GM19395 (cell line): ENCODE results near the gene ABCC12.
"Not testable (repeated sequence)": the region's sequence is repeated elsewhere in the genome, so short reads cannot be mapped to it uniquely, and the experiment has no call there.

Experiments used
- ATAC-seq: cut with Tn5 transposase; IDR thresholded peaks from one replicate; pipeline ENCODE4 v1.9.1; 2021; ENCODE audit warnings: mild to moderate bottlenecking, moderate library complexity; ENCODE audit not compliant: unreplicated experiment

Gene ABCC12

DNA sequence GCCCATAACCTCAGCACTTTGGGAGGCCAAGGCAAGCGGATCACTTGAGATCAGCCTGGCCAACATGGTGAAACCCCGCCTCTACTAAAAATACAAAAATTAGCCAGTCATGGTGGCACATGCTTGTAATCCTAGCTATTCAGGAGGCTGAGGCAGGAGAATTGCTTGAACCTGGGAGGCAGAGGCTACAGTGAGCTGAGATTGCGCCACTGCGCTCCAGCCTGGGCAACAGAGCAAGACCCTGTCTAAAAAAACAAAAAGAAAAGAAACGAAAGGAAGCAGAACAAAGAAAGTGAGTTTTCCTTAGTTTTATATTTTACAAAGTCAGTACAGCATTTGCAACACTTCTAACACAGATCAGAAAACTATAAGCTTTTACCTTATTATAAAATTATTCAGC is 10.8 kb upstream of the ABCC12 start:
- ATAC-seq = not testable (repeated sequence)

DNA sequence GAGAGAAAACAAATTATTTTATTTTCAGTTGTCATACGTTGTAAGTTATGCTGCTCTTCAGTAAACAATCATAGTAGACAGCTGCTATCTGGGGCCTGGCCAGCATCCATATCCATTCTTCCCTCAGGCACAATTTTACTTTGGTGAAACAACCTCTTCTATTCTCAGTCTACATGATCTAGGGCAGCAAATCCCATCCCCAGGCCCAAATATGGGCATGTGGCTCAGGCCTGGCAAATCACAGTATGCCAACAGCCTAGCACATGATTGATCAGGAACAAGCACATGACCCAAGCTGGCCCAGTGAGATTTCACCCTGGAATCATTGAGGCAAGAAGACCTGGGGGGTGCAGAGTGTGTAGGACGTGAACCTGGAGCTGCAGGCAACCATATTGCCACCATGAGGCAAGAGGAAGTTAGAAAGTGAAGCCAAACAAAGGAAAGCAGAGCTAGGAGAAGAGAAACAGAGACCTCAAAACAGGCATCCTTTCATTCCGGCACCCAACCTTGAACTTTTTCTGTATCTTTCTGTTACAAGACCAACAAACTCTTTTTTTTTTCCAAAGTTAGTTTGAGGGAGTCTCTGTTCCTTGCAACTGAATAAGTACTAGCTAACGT is 10.3 kb upstream of the ABCC12 start:
- ATAC-seq = no peak

DNA sequence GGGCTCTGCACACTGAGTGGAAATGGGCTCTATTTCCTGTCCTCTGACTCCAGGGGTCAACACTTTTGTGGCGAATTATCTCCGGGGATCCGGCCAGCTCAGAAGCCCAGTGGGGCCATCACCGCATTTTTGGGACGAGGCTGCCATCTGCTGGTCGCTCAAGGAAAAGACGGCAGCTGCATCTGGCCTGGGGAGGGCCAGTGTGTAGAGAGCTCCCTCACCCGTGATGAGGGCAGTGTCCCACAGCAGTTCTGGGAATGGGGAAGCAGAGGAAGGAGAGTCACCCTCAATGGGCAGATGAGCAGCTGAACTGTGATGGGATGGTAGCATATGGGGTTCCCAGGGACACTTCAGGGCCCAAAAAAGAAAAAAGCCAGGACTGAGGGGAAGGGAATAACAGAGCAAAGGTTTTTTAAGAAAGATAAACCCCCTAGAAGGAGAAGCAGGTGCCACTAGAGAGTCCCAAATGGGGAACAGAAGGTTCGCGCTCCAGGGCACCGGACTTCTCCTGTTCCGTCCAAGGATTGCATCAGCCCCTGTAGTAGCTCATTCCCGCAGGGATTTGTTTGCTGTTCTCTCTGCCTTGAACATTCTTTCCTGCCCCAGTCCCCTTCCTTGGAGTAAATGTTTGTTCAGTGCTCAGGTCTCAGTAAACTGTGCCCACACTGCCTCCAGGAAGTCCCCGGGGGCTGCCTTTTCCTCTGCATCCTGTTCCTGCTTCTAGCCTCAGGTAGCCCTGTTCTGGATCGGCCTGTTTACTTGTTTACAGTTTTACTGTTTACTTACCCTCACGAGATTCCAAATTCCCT is 9.3 kb upstream of the ABCC12 start:
- peak; percentile 87 for ATAC-seq

DNA sequence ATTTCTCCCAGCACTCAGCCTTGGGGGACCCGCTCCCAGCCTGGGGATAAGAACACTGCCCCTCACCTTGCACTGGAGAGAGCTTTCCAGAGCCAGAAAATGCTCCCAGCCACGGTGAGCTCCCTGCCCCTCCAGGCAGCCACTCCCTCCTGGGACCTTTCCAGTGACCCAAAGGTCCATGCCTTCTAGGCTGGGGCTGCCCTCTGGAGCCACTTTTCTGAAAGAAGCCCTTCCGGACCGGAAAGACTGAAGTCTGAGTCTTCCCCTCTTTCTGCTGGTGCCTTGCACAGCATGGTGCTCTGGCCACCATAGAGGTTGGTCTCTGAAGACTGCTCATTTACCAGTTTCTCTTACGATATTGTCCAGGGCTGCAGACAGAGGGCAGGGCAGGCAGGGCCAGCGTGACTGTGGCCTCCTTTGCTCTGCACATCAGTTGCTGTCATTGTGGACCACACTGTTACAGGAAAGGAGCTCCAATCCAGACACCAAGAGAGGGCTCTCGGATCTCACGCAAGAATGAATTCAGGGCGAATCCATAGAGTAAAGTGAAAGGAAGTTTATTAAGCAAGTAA is 7.1 kb upstream of the ABCC12 start:
- ATAC-seq = no peak

DNA sequence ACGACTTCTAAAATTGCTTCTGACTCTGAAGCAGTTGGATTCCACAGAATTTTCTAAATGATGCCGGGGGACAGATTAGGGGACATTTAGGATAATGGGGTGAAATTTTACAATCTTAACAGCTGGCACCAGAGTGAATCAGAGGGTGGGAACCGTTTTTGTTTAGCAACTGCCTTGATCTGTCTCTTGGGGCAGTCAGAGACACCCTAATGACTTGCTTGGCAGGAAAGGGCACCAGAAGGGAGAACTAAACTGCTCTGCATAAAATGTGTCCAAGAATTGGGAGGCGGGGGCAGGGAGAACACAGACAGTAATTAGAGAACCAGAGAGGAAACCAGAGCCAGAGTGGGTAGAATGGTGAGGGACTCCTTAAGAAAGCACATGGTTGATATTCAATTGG is 6.1 kb upstream of the ABCC12 start:
- no peak for ATAC-seq

DNA sequence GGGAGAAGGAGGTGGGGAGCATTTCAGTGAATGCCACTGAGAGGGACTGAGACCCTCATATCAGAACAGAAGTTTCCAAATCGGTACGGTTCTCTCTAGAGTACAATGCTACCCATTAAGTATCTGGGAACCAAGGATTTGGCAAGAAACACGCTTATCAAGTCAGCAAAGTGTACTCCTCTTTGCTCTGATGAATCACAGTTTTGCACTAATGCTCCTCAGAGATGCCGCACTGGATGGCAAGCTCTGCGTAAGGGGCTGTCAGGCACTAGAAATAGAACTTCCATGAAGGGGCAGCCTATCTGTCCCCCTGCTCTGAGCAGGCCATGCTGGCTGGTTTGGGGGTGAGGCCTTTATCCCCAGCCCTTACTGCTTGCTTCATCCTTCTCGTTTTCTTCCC is 4.8 kb upstream of the ABCC12 start:
- ATAC-seq = no peak

DNA sequence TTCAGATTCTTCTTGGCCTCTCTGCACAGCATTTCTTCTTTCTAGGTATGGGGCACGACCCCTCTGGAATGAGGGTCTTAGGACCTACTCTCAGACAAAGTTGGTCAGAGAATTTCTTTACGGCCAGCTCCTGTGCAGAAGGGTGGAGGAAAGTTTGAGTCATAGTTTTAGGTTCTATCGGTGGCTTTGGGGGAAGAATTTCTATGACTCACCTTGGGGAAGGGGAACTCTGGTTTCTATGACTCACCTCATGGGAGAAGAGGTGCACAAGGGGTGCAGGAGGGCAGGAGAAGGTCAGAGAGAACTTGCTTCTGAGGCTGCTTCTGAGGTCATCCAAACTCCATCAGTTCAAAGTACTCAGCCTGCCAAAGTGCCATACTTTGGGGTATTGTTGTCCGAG is 2.5 kb upstream of the ABCC12 start:
- peak; percentile 74 for ATAC-seq

DNA sequence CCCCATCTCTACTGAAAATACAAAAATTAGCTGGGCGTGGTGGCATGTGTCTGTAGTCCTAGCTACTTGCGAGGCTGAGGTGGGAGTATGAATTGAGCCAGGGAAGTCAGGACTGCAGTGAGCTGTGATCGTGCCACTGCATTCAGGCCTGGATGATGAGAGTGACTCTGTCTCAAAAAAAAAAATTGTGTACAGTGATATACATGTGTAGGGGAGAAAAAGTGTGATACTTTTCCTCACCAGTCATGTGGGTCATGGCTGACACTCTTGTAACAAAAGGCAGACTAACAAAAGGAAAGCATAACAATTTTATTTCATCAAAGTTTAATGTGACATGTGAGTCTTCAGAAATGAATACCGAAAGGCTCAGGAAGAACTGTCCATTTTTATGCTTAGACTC is 2.0 kb upstream of the ABCC12 start:
- peak; percentile 17 for ATAC-seq

DNA sequence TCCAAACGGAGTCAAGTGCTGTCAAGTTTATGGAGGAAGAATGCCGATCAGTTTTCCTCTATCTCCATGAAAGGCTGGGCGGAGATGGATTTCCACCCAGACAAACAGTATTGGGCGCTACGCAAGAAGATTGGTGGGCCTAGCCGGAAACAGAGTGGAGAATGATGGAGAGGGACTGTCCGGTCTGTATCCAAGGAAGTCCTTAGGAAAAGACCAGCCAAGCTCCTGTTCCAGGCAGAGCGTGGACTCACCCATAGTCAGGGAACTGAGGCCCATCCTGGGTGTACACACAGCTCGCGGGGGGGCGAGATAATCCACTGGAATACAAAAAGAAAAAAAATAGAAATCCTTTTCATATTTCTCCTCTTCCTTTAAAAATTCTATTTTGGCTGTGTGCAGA is 1.5 kb upstream of the ABCC12 start:
- ATAC-seq = no peak

DNA sequence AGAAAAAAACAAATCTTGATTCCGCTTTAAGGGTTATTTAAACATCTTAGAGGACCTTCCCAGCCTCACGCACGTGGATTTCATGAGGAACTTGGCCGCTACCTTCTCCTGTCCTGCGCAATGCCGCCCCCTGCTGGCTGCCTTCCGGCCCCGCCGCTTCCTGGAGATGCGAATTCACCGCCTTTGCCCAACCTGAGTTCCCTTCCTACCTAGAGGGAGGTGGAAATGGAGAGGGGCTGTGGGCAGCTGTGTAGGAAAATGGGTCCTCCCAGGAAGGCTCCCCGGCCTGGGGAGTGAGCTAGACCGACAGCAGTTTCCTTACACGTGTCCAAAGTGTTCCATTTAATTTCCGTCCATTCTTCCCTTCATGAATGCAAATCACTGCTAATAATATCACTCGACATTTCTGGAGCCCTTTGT is 1.0 kb upstream of the ABCC12 start:
- no peak for ATAC-seq

DNA sequence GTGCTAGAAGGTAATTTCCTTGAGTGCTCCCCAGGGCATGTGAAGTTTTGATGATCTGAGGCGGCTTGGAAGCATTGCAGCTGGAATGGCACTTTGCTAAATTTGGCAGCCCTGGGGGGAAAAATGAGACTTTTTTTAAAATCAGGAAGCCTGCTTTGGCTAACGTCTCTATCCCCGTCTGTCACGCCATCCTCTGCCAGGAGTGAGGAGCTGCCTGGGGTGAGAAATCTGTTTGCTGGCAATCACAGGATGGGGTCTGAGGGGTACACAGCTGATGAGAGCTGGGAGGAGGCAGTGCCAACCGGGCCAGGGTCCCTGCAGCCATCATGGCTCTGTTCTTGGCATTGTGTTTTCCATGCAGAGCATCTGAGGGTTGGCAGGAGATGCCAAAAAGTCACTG is 2.0 kb downstream of the ABCC12 start:
- no peak for ATAC-seq

DNA sequence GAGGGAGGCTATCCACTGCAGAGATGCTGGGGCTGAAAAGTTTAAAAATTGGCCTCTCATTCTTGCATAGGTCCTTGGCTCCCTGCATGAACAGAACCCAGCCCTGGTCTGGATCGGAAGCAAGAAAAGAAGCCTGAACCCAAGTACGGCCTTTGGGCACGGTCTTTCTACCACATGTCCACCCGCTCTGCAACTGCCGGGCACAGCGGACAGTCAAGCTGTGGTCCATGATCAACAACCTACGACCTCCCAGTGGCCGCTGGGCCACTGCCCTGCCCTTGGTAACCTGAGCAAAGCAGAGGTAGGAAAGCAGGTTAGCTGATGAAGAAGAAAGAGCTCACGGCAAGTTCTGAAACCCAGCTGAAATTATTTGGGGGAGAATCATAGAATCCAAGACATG is 3.6 kb downstream of the ABCC12 start:
- ATAC-seq = no peak

DNA sequence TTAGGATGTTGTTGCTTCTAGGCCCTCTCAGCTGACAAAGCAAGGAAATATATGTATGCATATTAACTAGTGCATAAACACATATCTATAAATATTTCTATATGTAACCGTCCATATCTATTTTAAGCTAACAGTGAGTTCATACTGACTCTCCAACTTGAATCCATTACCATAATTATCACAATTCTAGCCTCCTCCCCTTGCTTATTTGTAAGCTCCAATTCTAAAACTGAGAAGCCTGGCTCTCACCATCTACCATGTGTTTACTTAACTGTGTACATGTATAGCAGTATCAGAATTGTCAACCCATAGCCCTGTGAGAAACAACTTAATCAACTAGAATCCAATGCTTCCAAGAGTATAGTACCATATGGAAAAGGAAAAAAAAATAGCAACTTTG is 5.1 kb downstream of the ABCC12 start:
- no peak for ATAC-seq

DNA sequence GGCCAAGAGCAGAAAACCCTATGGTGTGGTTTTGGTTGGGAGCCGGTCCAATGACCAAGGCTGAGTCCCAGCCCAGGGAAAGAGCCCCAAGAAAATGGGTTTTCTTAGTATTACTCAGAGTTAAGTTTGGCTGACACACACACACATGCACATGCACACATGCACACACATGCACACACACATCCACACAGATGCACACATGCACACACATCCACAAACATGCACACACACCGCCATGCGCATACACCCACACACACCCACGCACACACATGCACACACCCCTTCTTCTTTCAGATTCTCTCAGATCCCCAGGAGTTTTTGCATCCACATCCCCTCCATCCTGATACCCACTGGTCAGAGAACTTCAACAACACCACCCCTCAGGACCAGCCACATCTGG is 9.1 kb downstream of the ABCC12 start:
- ATAC-seq = no peak

DNA sequence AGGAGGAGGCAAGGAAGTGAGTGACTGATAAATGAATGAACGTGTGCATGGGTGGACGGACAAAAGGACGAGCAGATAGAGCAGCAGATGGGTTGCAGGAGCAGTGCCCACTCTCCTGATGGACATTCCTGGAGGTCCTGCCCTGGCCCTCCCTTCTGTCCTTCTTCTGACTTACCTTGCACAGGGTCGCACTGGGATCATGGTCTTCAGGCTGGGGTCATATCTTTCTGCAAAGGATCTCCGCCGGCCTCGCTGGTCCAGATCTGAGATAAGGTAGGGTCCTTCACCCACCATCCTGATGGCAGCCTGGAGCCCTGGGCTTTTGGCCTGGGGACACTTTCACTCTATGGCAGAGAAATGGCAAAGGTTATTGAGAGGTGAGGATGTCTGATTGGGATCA is 9.7 kb downstream of the ABCC12 start:
- no peak for ATAC-seq

DNA sequence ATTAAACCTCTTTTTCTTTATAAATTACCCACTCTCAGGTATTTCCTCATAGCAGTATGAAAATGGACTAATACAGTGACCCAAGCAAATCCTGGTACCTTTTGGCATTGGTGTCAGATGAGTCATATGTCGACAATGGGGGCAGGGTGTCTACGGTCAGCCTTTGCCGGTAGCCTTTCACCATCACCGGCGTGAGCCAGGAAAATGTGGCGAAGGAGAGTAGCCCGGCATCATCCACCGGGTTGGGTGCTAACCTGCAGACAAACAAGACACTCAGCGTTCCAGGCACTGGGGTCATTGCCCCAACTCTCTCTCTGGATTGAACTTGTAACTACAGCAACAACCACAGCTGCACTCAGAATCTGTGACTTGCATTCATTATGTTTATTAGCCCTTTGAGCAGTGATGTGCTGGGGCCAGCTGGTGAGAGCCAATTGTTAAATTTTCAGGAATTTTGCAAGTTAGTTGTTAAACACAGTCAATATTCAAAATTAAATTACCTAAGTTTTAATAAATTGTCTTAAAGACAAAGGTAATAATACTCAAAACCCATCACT is 11.9 kb downstream of the ABCC12 start:
- ATAC-seq = no peak

DNA sequence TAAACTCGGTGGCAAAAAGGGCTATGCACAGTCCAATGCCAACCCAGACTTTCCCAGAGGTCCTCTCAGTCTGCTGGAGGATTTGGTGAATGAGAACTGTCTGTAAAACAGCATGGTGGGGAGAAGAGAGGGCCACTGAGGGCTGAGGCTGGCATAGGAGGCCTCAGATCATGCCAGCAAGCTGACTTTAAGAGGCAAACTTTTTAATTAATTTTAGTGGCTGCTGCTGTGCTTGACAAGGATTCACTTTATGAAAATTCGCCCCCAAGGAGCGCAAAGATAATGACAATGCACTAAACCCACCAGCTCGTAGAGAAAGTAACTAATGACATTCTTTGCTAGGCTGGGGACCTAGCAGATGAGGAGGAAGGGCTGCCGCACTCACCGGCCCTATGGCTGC is 15.0 kb downstream of the ABCC12 start:
- no peak for ATAC-seq

DNA sequence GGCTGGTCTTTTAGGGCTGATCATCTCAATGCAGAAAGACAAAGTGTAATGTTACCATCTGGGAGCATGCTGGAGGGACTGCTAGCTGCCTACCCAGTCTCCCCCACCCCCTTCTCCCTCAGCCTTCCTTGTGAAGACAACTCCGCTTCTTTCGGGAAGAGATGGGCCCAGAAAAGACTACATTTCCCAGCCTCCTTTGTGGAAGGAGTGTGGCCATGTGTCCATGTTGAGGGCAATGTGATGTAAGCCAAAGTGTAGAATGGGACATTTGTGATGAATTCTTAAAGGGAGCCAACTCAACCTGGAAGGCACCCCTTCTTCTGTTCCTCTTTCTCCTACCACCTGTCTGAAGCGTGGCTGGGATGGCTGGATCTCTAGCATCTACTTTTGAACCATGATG is 16.3 kb downstream of the ABCC12 start:
- no peak for ATAC-seq

DNA sequence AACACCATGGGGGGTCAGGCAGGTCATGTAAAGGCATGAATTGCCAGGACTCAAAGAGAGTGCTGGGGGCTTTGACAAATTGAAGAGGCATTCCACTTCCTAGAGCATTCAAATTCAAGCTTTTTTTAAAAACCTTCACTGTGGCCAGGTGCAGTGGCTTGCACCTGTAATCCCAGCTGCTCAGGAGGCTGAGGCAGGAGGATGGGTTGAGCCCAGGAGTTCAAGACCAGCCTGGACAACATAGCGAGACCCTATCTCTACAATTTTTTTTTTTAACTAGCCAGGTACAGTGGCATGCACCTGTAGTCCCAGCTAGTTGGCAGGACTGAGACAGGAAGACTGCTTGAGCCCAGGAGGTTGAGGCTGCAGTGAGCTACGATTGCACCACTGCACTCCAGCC is 17.2 kb downstream of the ABCC12 start:
- no peak for ATAC-seq

DNA sequence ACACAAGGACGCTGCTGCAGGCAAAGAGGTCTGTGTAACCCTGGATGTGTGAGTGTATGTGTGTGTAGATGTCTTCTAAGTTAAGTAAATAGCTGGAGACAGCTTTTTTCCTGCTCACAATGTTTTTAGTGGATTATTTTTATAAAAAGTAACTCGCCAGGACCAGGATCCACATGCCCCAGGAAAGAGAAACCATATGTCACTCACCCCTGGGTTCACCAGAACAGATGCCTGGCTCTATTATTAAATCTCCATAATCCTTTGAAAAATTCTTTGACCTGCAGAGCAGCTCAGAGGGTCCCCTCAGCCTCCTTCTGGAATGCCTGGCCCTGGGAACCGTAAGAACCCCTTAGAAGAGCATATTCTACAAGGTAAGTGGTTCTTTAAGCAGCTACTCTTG is 18.0 kb downstream of the ABCC12 start:
- ATAC-seq = no peak

DNA sequence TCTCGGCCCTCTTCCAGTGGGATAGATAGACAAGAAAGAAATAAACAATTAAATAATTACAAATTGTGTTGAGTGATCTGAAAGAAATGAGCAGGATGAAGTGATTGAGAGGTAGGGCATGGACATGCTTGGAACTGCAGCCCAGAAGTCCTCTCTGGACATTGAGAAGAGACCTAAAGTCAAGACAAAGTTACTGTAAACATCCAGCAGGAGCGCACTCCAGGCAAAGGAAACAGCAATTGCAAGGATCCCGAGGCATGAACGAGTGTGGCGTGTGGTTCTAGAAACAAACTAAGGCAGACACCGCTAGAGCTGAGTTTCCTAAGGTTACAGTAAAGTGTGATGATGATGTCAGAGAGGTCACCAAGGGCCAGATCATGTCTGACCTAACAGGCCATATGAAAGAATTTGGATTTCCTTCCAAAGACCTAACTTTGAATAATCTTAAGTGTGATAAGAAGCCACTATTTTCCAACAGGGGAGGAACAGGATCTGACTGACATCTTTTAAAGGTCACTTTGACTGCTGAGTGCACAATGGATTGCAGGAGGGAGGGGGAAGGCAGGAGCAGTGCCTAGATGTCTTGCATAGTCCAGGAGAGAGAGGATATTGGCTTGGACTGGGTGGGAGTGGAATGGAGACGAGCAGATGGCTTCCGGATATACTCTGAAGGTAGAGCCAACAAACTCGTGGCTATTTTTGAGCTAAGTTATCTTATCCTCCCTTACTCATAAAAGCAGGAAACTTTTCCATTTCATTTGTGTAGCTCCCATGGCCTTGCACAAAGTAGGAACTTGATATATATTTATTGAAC is 19.0 kb downstream of the ABCC12 start:
- no peak for ATAC-seq
